H1 (cell line): ENCODE measurements around the gene MRPS2. TPM values are rescaled to one million over a fixed set of nuclear protein-coding genes. Genes with fewer than 3 reads are reported as not detected.

Experiments
- CTCF ChIA-PET: fragments of 300-600 bp; sonication (Branson Sonifier 250); formaldehyde crosslinking; loops from one replicate; lab custom pipeline; 2021; ENCODE audit not compliant: partially characterized antibody; lab: Charles Lee
- POLR2A ChIA-PET: fragments of 300-600 bp; sonication (Branson Sonifier 250); formaldehyde crosslinking; loops from one replicate; lab custom pipeline; 2021; ENCODE audit warnings: inconsistent platforms; ENCODE audit not compliant: partially characterized antibody; lab: Charles Lee
- DNase-seq, 2 experiments: peaks; one replicate each; pipeline versions ENCODE4 v3.0.0 to v3.0.0-alpha.2; 2010 to 2022; ENCODE audit warnings: low spot score in 2 of 2, low read depth in 1 of 2, mixed read lengths in 1 of 2
- FAIRE-seq: peaks from 2 replicates; lab custom pipeline; 2011; peaks lifted over from hg19 to GRCh38; lab: Jason Lieb, UNC
- H2AFZ ChIP-seq: 2 replicates; pipeline ENCODE4 v1.8.1; 2012; ENCODE audit warnings: low read length, inconsistent platforms
- H2AK5ac ChIP-seq: 2 replicates; pipeline ENCODE4 v1.6.1; 2013; ENCODE audit warnings: low read depth, low read length
- H2BK120ac ChIP-seq: replicated peaks from 2 replicates; pipeline ENCODE3; 2013; ENCODE audit warnings: low read depth, low read length, inconsistent platforms
- H2BK12ac ChIP-seq: 2 replicates; pipeline ENCODE4 v1.6.1; 2013; ENCODE audit warnings: low read depth, low read length
- H2BK15ac ChIP-seq: 2 replicates; pipeline ENCODE4 v1.6.1; 2013; ENCODE audit warnings: low read length
- H2BK20ac ChIP-seq: 2 replicates; pipeline ENCODE4 v1.6.1; 2013; ENCODE audit warnings: low read length
- H2BK5ac ChIP-seq: 2 replicates; pipeline ENCODE4 v1.6.1; 2013; ENCODE audit warnings: low read depth, low read length
- H3K14ac ChIP-seq: 2 replicates; pipeline ENCODE4 v1.6.1; 2013; ENCODE audit warnings: inconsistent platforms; ENCODE audit not compliant: insufficient read length
- H3K18ac ChIP-seq: 2 replicates; pipeline ENCODE4 v1.6.1; 2013; ENCODE audit warnings: low read length; ENCODE audit errors: extremely low read depth
- H3K23ac ChIP-seq: 2 replicates; pipeline ENCODE4 v1.6.1; 2013; ENCODE audit warnings: inconsistent platforms; ENCODE audit not compliant: insufficient read length
- H3K23me2 ChIP-seq: 2 replicates; pipeline ENCODE4 v1.6.1; 2013; ENCODE audit warnings: low read depth, low read length
- H3K27ac ChIP-seq: 2 replicates; pipeline ENCODE4 v1.6.1; 2011; ENCODE audit warnings: low read depth, low read length, inconsistent platforms
- H3K27me3 ChIP-seq, 4 experiments: replicated peaks in 1 of 4; 1 replicate in 1 of 4; 2 replicates in 3 of 4; pipeline versions ENCODE4 v1.6.1 to v1.8.1; 2011 to 2013; ENCODE audit warnings: low read length in 3 of 4, mild to moderate bottlenecking in 3 of 4, inconsistent platforms in 2 of 4, mixed read lengths in 2 of 4, moderate library complexity in 1 of 4; ENCODE audit not compliant: control insufficient read depth in 3 of 4, insufficient read depth in 3 of 4; ENCODE audit errors: extremely low read depth in 1 of 4
- H3K36me3 ChIP-seq, 4 experiments: 2 replicates each; pipeline versions ENCODE4 v1.6.1 to v1.8.1; 2011 to 2013; ENCODE audit warnings: mild to moderate bottlenecking in 4 of 4, low read length in 3 of 4, moderate library complexity in 2 of 4, control low read depth in 1 of 4, inconsistent platforms in 1 of 4; ENCODE audit not compliant: insufficient read depth in 4 of 4, control insufficient read depth in 2 of 4
- H3K4ac ChIP-seq: replicated peaks from 2 replicates; pipeline ENCODE3; 2013; ENCODE audit warnings: low read length, low read depth, mixed read lengths, inconsistent platforms; ENCODE audit not compliant: insufficient read length
- H3K4me1 ChIP-seq, 4 experiments: replicated peaks in 1 of 4; 1 replicate in 1 of 4; 2 replicates in 3 of 4; pipeline versions ENCODE4 v1.6.1 to v1.8.1; 2011 to 2013; ENCODE audit warnings: low read length in 3 of 4, inconsistent platforms in 2 of 4, mixed read lengths in 1 of 4; ENCODE audit not compliant: insufficient read depth in 4 of 4, control insufficient read depth in 3 of 4
- H3K4me2 ChIP-seq, 2 experiments: 2 replicates each; pipeline versions ENCODE4 v1.6.1 to v1.8.1; 2011 to 2013; ENCODE audit warnings: low read depth in 2 of 2, low read length in 2 of 2, control low read depth in 1 of 2, inconsistent platforms in 1 of 2, mild to moderate bottlenecking in 1 of 2; ENCODE audit not compliant: insufficient read depth in 1 of 2
- H3K4me3 ChIP-seq, 4 experiments: fragments of 200-600, 300-600 bp in 1 of 4; sonication (generic), shearing (Covaris generic), sonication (Bioruptor Twin) in 1 of 4; 2 replicates each; pipeline versions ENCODE4 v1.5.1 to v1.8.1; 2011 to 2016; ENCODE audit warnings: low read length in 4 of 4, low read depth in 3 of 4, control low read depth in 2 of 4, inconsistent platforms in 2 of 4, mild to moderate bottlenecking in 2 of 4, mixed read lengths in 1 of 4, moderate library complexity in 1 of 4; ENCODE audit not compliant: insufficient read depth in 2 of 4; ENCODE audit errors: extremely low read depth in 1 of 4
- H3K56ac ChIP-seq: replicated peaks from 2 replicates; pipeline ENCODE3; 2013; ENCODE audit warnings: low read depth, mild to moderate bottlenecking, mixed read lengths, low read length, inconsistent platforms; ENCODE audit not compliant: insufficient read length
- H3K79me1 ChIP-seq: 2 replicates; pipeline ENCODE4 v1.6.1; 2013; ENCODE audit warnings: low read depth, low read length, control low read depth
- H3K79me2 ChIP-seq, 2 experiments: 2 replicates each; pipeline versions ENCODE4 v1.6.1 to v1.8.1; 2012 to 2013; ENCODE audit warnings: low read length in 2 of 2, mild to moderate bottlenecking in 2 of 2, inconsistent platforms in 1 of 2; ENCODE audit not compliant: insufficient read depth in 2 of 2, control insufficient read depth in 1 of 2
- H3K9ac ChIP-seq, 4 experiments: replicated peaks in 1 of 4; 1 replicate in 1 of 4; 2 replicates in 3 of 4; pipeline versions ENCODE4 v1.6.1 to v1.8.1; 2011 to 2013; ENCODE audit warnings: low read depth in 3 of 4, low read length in 3 of 4, control low read depth in 2 of 4, mild to moderate bottlenecking in 2 of 4, moderate library complexity in 2 of 4, inconsistent platforms in 1 of 4; ENCODE audit errors: extremely low read depth in 1 of 4
- H3K9me3 ChIP-seq, 2 experiments: 2 replicates each; pipeline versions ENCODE4 v1.6.1 to v1.8.1; 2012 to 2013; ENCODE audit warnings: mild to moderate bottlenecking in 2 of 2, moderate library complexity in 2 of 2, control low read depth in 1 of 2, inconsistent platforms in 1 of 2, low read depth in 1 of 2, low read length in 1 of 2, mixed read lengths in 1 of 2; ENCODE audit not compliant: insufficient read depth in 2 of 2
- H4K20me1 ChIP-seq, 2 experiments: replicated peaks in 1 of 2; 2 replicates each; pipeline versions ENCODE3 to v1.8.1; 2011 to 2013; ENCODE audit warnings: inconsistent platforms in 2 of 2, low read length in 2 of 2, mild to moderate bottlenecking in 1 of 2; ENCODE audit not compliant: insufficient read depth in 2 of 2, control insufficient read depth in 1 of 2
- H4K5ac ChIP-seq: 2 replicates; pipeline ENCODE4 v1.6.1; 2013; ENCODE audit warnings: low read length, low read depth, mixed read lengths, inconsistent platforms; ENCODE audit not compliant: insufficient read length
- H4K8ac ChIP-seq: 2 replicates; pipeline ENCODE4 v1.8.0; 2013; ENCODE audit warnings: mild to moderate bottlenecking, moderate library complexity, low read length, inconsistent platforms; ENCODE audit not compliant: insufficient read depth; ENCODE audit errors: extremely low read depth
- H4K91ac ChIP-seq: replicated peaks from 2 replicates; pipeline ENCODE3; 2013; ENCODE audit warnings: low read length, mixed read lengths, inconsistent platforms; ENCODE audit not compliant: insufficient read length
- KDM4A ChIP-seq: IDR thresholded peaks from one replicate; pipeline ENCODE4 v1.7.1; 2012; ENCODE audit warnings: low read depth, mild to moderate bottlenecking, moderate library complexity, low read length, inconsistent platforms; ENCODE audit not compliant: severe bottlenecking
- RAD21 ChIP-seq, 2 experiments: IDR thresholded peaks in 1 of 2; conservative IDR thresholded peaks in 1 of 2; 2 replicates each; pipeline ENCODE4 v1.6.1; 2011; ENCODE audit warnings: low read depth in 2 of 2, low read length in 2 of 2, improper control_type of control experiment in 1 of 2, inconsistent platforms in 1 of 2, mild to moderate bottlenecking in 1 of 2, moderate library complexity in 1 of 2
- WGBS, 2 experiments: shearing (Covaris generic) in 1 of 2; methylation state at CpG; one replicate each; pipeline versions ENCODE4 v1.1.6 to v1.1.7; 2013 to 2015; ENCODE audit warnings: low lambda C conversion rate in 2 of 2, mixed read lengths in 2 of 2, inconsistent platforms in 1 of 2, low coverage in 1 of 2, missing lambda C conversion rate in 1 of 2; ENCODE audit not compliant: insufficient replicate concordance in 2 of 2, insufficient coverage in 1 of 2, insufficient read length in 1 of 2; ENCODE audit errors: extremely low coverage in 1 of 2, missing lambda C conversion rate in 1 of 2; 5-methylcytosine and 5-hydroxymethylcytosine counted together
- polyA plus RNA-seq, 7 experiments: library from polyadenylated mRNA; depleted of rRNA in 3 of 7; stranded (reverse) in 5 of 7; unstranded in 2 of 7; fragments of >200 nt in 5 of 7; fragments of 200-250 nt in 2 of 7; gene quantifications; 1 replicate in 5 of 7; 2 replicates in 1 of 7; 4 replicates in 1 of 7; pipeline versions ENCODE4 v1.2.1 to v1.2.3, GENCODE V29; 2011 to 2013; ENCODE audit warnings: missing spikeins in 2 of 7, mixed read lengths in 2 of 7
- total RNA-seq: library from RNA; stranded (reverse); fragmentation: NEBNext Ultra II Directional; extraction: Animal tissue kit (Norgen Biotek cat#: 25700); gene quantifications from 2 replicates; pipeline ENCODE4 v1.2.1, GENCODE V29; 2021

MRPS2 gene
- total and polyA plus RNA-seq, 2 of the 8 experiments (the other 6 are each of a cell fraction or from before 2014, with no cell fraction given) = 78.6 to 476 TPM

DNA sequence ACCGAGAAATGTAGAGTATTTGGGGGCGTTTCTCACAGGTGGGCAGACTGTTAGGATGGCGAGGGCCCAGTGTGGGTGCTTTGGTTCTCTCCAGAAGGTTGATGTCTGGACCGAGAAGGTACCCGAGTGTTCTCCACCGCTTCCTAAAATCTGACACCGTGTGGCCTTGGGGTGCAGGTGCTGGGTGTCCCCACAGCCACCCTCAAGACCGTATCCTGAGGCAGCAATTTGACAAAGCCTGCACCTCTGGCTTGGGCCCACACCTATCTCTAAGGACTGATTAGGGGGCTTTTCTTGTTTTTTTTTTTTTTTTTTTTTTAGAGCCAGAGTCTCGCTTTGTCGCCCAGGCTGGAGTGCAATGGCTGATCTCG, 19.6 kb upstream of the MRPS2 start:
- peaks cover 4% of the 10 kb centered on the region for H3K79me1 ChIP-seq
- no peak overlapping the region for H3K27ac ChIP-seq
- H2AK5ac ChIP-seq = no peak overlapping the region
- H3K14ac ChIP-seq = no peak overlapping the region
- H2BK120ac ChIP-seq = no peak overlapping the region
- peaks cover 5 to 6% of the 10 kb centered on the region in 2 experiments for H4K20me1 ChIP-seq
- no peak overlapping the region for H3K4ac ChIP-seq
- FAIRE-seq (no peak), DNase-seq (no peak)
- 35% methylated on average over 9 of the region's 11 CpGs; no CpG with 5 or more reads in 1 of the 2 experiments for WGBS, 2 experiments
- no peak overlapping the region for H4K5ac ChIP-seq
- no peak overlapping the region for H2BK15ac ChIP-seq
- ChIA-PET CTCF (interaction anchor here (0.8 to 2.6 kb wide), 9 partner anchors 10 to 394 kb away, joined by 3 to 13 read pairs (median 5); partner anchors contain the start of gene OLFM1), POLR2A (interaction anchor here (0.6 to 2.0 kb wide), 8 partner anchors 10 to 169 kb away, joined by 3 to 17 read pairs (median 4); partner anchors contain the start of gene MRPS2)
- no peak overlapping the region for H2BK12ac ChIP-seq
- no peak overlapping the region; the same call in 1 of the 2 replicates for H4K8ac ChIP-seq
- TF ChIP-seq RAD21 (IDR thresholded peaks at IDR 0.05 in 1 of 2, conservative IDR thresholded peaks at IDR 0.05 in 1 of 2; ENCODE audit: low read depth in 2 of 2, low read length in 2 of 2) = peak in 1 of 2 experiments; percentile 7; a peak in 1 of 4 replicates
- no peak for TF ChIP-seq KDM4A
- H3K18ac ChIP-seq = 0 out of 2 replicates have a peak overlapping the region, but pooled peaks have one; percentile 32
- H3K36me3 ChIP-seq = peaks cover 14 to 26% (median 24%) of the 10 kb centered on the region in 4 experiments
- no peak overlapping the region for H2BK5ac ChIP-seq
- no peak overlapping the region for H3K56ac ChIP-seq
- peak overlapping the region in 1 of 4 experiments; percentile 43; a peak in 1 of 7 replicates for H3K9ac ChIP-seq
- H4K91ac ChIP-seq = no peak overlapping the region
- H2AFZ ChIP-seq = no peak overlapping the region
- peak overlapping the region; percentile 83 to 87 for H3K4me2 ChIP-seq
- H3K4me3 ChIP-seq = peak overlapping the region; percentile 65 to 93 (median 80)
- H2BK20ac ChIP-seq = no peak overlapping the region
- peaks cover 3 to 20% of the 10 kb centered on the region in 2 experiments; a peak in 2 of 4 replicates for H3K79me2 ChIP-seq
- no peaks in the 10 kb centered on the region for H3K9me3 ChIP-seq
- peaks cover 7% of the 10 kb centered on the region; the same call in 1 of the 2 replicates for H3K23me2 ChIP-seq
- H3K23ac ChIP-seq = no peak overlapping the region
- no peaks in the 10 kb centered on the region for H3K27me3 ChIP-seq
- H3K4me1 ChIP-seq = peaks cover 0 to 8% (median 3%) of the 10 kb centered on the region in 4 experiments; a peak in 6 of 7 replicates
